Measurements from ENCODE around the gene PLCB3.

PLCB3 gene

GRCh38 chr11:64299847-64300648 lies 48.7 kb downstream of the PLCB3 start, which contains the start of gene CATSPERZ:
Gene CATSPERZ (plus strand): TSS chr11:64300358. CDS start chr11:64300411, 53 bp downstream.
- Histone ChIP-seq H3F3A (ENCODE audit: insufficient read depth, low read length) (peaks cover 18% of the 10 kb centered on the region), H3K4me3 (ENCODE audit: low read length) (peak within 1 kb of the TSS; percentile 42), H4K20me1 (ENCODE audit: insufficient read depth, low read length) (no peaks in the 10 kb centered on the region), H3K4me2 (ENCODE audit: low read depth, low read length) (peak within 1 kb of the TSS; percentile 87), H3K4me1 (ENCODE audit: low read length) (peaks cover 16% of the 10 kb centered on the region), H3K9ac (ENCODE audit: low read length) (no peak within 1 kb of the TSS), H2AFZ (ENCODE audit: low read length) (peak within 1 kb of the TSS; percentile 23), H3K27me3 (replicated peaks; ENCODE audit: insufficient read depth, low read length) (peaks cover 63% of the 10 kb centered on the region), H3K9me2 (replicated peaks; ENCODE audit: insufficient read depth, low read length) (no peaks in the 10 kb centered on the region), H3K36me3 (replicated peaks; ENCODE audit: insufficient read depth, low read length) (no peaks in the 10 kb centered on the region), H3K27ac (ENCODE audit: low read length) (no peak within 1 kb of the TSS), H3K79me2 (ENCODE audit: low read length) (no peaks in the 10 kb centered on the region), H3K9me3 (replicated peaks; ENCODE audit: insufficient read depth, low read length) (no peaks in the 10 kb centered on the region)
- no peak for TF ChIP-seq EZH2 (optimal IDR thresholded peaks at IDR 0.05; ENCODE audit: low read depth, low read length)
- TF ChIP-seq CTCF (IDR thresholded peaks at IDR 0.05; ENCODE audit: low read length), result no peak
- no peak for TF ChIP-seq EZH2phosphoT487 (IDR thresholded peaks at IDR 0.05; ENCODE audit: low read length)
- peak; percentile 1 for DNase-seq

GRCh38 chr11:64303109-64304031 lies 52.0 kb downstream of the PLCB3 start:
- Histone ChIP-seq H3K4me1 (ENCODE audit: low read length) (peaks cover 24% of the 10 kb centered on the region), H3K27ac (ENCODE audit: low read length) (peak overlapping the region; percentile 99; the same call in 1 of the 2 replicates), H3K9me3 (replicated peaks; ENCODE audit: insufficient read depth, low read length) (no peaks in the 10 kb centered on the region), H3K79me2 (ENCODE audit: low read length) (peaks cover 26% of the 10 kb centered on the region), H3K9me2 (replicated peaks; ENCODE audit: insufficient read depth, low read length) (no peaks in the 10 kb centered on the region), H3K36me3 (replicated peaks; ENCODE audit: insufficient read depth, low read length) (no peaks in the 10 kb centered on the region), H3K4me2 (ENCODE audit: low read depth, low read length) (peak overlapping the region; percentile 82), H2AFZ (ENCODE audit: low read length) (no peak overlapping the region), H4K20me1 (ENCODE audit: insufficient read depth, low read length) (no peaks in the 10 kb centered on the region), H3K4me3 (ENCODE audit: low read length) (peak overlapping the region; percentile 76), H3K27me3 (replicated peaks; ENCODE audit: insufficient read depth, low read length) (peaks cover 30% of the 10 kb centered on the region), H3K9ac (ENCODE audit: low read length) (peak overlapping the region; percentile 99), H3F3A (ENCODE audit: insufficient read depth, low read length) (peaks cover 24% of the 10 kb centered on the region)
- TF ChIP-seq EZH2 (optimal IDR thresholded peaks at IDR 0.05; ENCODE audit: low read depth, low read length), result no peak
- TF ChIP-seq EZH2phosphoT487 (IDR thresholded peaks at IDR 0.05; ENCODE audit: low read length), result no peak
- no peak for TF ChIP-seq CTCF (IDR thresholded peaks at IDR 0.05; ENCODE audit: low read length)
- no peak for DNase-seq

GRCh38 chr11:64304032-64304315 lies 52.6 kb downstream of the PLCB3 start:
- peaks cover 24% of the 10 kb centered on the region for H3K27me3 ChIP-seq (replicated peaks; ENCODE audit: insufficient read depth, low read length)
- peaks cover 24% of the 10 kb centered on the region for H3F3A ChIP-seq (ENCODE audit: insufficient read depth, low read length)
- H3K9ac ChIP-seq (ENCODE audit: low read length), result peak overlapping the region; percentile 99
- H3K27ac ChIP-seq (ENCODE audit: low read length), result peak overlapping the region; percentile 99
- no peaks in the 10 kb centered on the region for H3K9me2 ChIP-seq (replicated peaks; ENCODE audit: insufficient read depth, low read length)
- H3K9me3 ChIP-seq (replicated peaks; ENCODE audit: insufficient read depth, low read length), result no peaks in the 10 kb centered on the region
- H3K4me3 ChIP-seq (ENCODE audit: low read length), result peak overlapping the region; percentile 76
- peaks cover 26% of the 10 kb centered on the region for H3K79me2 ChIP-seq (ENCODE audit: low read length)
- peaks cover 24% of the 10 kb centered on the region for H3K4me1 ChIP-seq (ENCODE audit: low read length)
- DNase-seq, result no peak
- H4K20me1 ChIP-seq (ENCODE audit: insufficient read depth, low read length), result no peaks in the 10 kb centered on the region
- 0 out of 2 replicates have a peak overlapping the region, but pooled peaks have one; percentile 1 for H2AFZ ChIP-seq (ENCODE audit: low read length)
- TF ChIP-seq EZH2 (optimal IDR thresholded peaks at IDR 0.05; ENCODE audit: low read depth, low read length) (no peak), CTCF (IDR thresholded peaks at IDR 0.05; ENCODE audit: low read length) (no peak), EZH2phosphoT487 (IDR thresholded peaks at IDR 0.05; ENCODE audit: low read length) (no peak)
- H3K4me2 ChIP-seq (ENCODE audit: low read depth, low read length), result peak overlapping the region; percentile 82
- no peaks in the 10 kb centered on the region for H3K36me3 ChIP-seq (replicated peaks; ENCODE audit: insufficient read depth, low read length)

Measured in MM.1S (cell line).